Left colon (tissue), 2 donors: Measurements from ENCODE around the gene CLASP1. TPM values are rescaled to one million over a fixed set of nuclear protein-coding genes. Genes with fewer than 3 reads are reported as not detected.
A peak's percentile ranks its signal among the peaks of the same experiment; 100 is the strongest.
"Not testable (repeated sequence)": the region's sequence is repeated elsewhere in the genome, so short reads cannot be mapped to it uniquely, and the experiment has no call there.

Experiments
- ATAC-seq: fragments of 200-7000 bp; cut with Tn5 transposase; one replicate; pipeline ENCODE4 v1.9.1; 2020; ENCODE audit warnings: mild to moderate bottlenecking, moderate library complexity
- DNase-seq, 2 donors: peaks; one replicate each; pipeline ENCODE4 v3.0.0-alpha.2; 2020
- intact Hi-C, 2 donors: fragments of 100-400 bp; cut with DNase I in 1 of 2; cut with micrococcal nuclease in 1 of 2; formaldehyde crosslinking; loops; one replicate each; pipeline versions ENCODE4 v1.11.2 to v1.14.0; 2022; cut with DNase I, micrococcal nuclease
- total RNA-seq, 2 donors: library from RNA; stranded (reverse); fragmentation: NEBNext Ultra II Directional; extraction: Animal tissue kit (Norgen Biotek cat#: 25700); gene quantifications; one replicate each; pipeline ENCODE4 v1.2.1, GENCODE V29; 2021
- donor health status: DM: no; HTN: no; CAD: no.
- donor health status: DM: yes; HTN: yes; CAD: no.

Gene CLASP1
- total RNA-seq, 2 donors from 2014 or later, result 33.8 to 36.1 TPM

- intact Hi-C loops, result no loop called here
- no peak for ATAC-seq
- no peak for DNase-seq
Observed at GRCh38 chr2:121634354-121635307, 14.6 kb downstream of the CLASP1 start.

GRCh38 chr2:121633463-121633862 lies 15.8 kb downstream of the CLASP1 start:
- no peak for ATAC-seq
- no peak for DNase-seq
- intact Hi-C loops, result no loop called here

- intact Hi-C loops, result no loop called here
- DNase-seq (no peak), ATAC-seq (no peak)
Observed at GRCh38 chr2:121627525-121628050, 21.7 kb downstream of the CLASP1 start.

- DNase-seq, result peak in 1 of 2 donors; percentile 42
- intact Hi-C loops, result no loop called here
- ATAC-seq, result no peak
Observed at GRCh38 chr2:121626777-121627524, 22.3 kb downstream of the CLASP1 start.

GRCh38 chr2:121625953-121626352 lies 23.3 kb downstream of the CLASP1 start:
- intact Hi-C loops, result no loop called here
- no peak for DNase-seq
- no peak for ATAC-seq

GRCh38 chr2:121617042-121617599 lies 32.1 kb downstream of the CLASP1 start:
- DNase-seq, result no peak
- intact Hi-C loops, result no loop called here
- ATAC-seq, result no peak

- no peak for ATAC-seq
- intact Hi-C loops, result no loop called here
- DNase-seq, result no peak
Observed at GRCh38 chr2:121613774-121614173, 35.5 kb downstream of the CLASP1 start.

- no peak for ATAC-seq
- DNase-seq, result no peak
- intact Hi-C loops, result no loop called here
Observed at GRCh38 chr2:121613152-121613551, 36.1 kb downstream of the CLASP1 start.

GRCh38 chr2:121611730-121612705 lies 37.2 kb downstream of the CLASP1 start:
- DNase-seq, result no peak
- no peak for ATAC-seq
- intact Hi-C loops, result no loop called here

- ATAC-seq, DNase-seq, intact Hi-C loops: not testable (repeated sequence)
Observed at GRCh38 chr2:121611048-121611649, 38.1 kb downstream of the CLASP1 start.

GRCh38 chr2:121610487-121610874 lies 38.8 kb downstream of the CLASP1 start:
- intact Hi-C loops, result not testable (repeated sequence)

GRCh38 chr2:121608967-121609366 lies 40.3 kb downstream of the CLASP1 start:
- intact Hi-C loops, result no loop called here
- DNase-seq, result no peak

More at GRCh38 chr2:121610487-121610874, 38.8 kb downstream of the CLASP1 start:
- ATAC-seq, DNase-seq: not testable (repeated sequence)

GRCh38 chr2:121608367-121608766 lies 40.9 kb downstream of the CLASP1 start:
- intact Hi-C loops, result no loop called here
- no peak for ATAC-seq

More at GRCh38 chr2:121608967-121609366, 40.3 kb downstream of the CLASP1 start:
- ATAC-seq, result no peak

GRCh38 chr2:121605820-121606733 lies 43.2 kb downstream of the CLASP1 start:
- no peak for DNase-seq
- no peak for ATAC-seq
- intact Hi-C loops, result no loop called here

More at GRCh38 chr2:121608367-121608766, 40.9 kb downstream of the CLASP1 start:
- DNase-seq, result no peak

GRCh38 chr2:121603185-121603584 lies 46.1 kb downstream of the CLASP1 start:
- intact Hi-C loops, result no loop called here
- ATAC-seq (no peak), DNase-seq (no peak)

- DNase-seq (no peak), ATAC-seq (no peak)
- intact Hi-C loops, result no loop called here
Observed at GRCh38 chr2:121599963-121600651, 49.2 kb downstream of the CLASP1 start.
